Astrocyte (in vitro differentiated cells and primary cell): ENCODE data around the gene EGFR.

ENCODE experiments used
- EZH2 ChIP-seq: IDR thresholded peaks from 2 replicates; pipeline ENCODE4 v1.6.1; 2012; ENCODE audit warnings: mild to moderate bottlenecking, low read length, inconsistent platforms; ENCODE audit not compliant: insufficient read depth
- TF ChIP-seq, protein P1 (sequence below): IDR thresholded peaks from 2 replicates; pipeline ENCODE4 v1.5.1; 2011; ENCODE audit warnings: low read depth, mild to moderate bottlenecking, inconsistent platforms, low read length, moderate library complexity; ENCODE audit not compliant: insufficient read depth

- TF ChIP-seq, protein P1, sequence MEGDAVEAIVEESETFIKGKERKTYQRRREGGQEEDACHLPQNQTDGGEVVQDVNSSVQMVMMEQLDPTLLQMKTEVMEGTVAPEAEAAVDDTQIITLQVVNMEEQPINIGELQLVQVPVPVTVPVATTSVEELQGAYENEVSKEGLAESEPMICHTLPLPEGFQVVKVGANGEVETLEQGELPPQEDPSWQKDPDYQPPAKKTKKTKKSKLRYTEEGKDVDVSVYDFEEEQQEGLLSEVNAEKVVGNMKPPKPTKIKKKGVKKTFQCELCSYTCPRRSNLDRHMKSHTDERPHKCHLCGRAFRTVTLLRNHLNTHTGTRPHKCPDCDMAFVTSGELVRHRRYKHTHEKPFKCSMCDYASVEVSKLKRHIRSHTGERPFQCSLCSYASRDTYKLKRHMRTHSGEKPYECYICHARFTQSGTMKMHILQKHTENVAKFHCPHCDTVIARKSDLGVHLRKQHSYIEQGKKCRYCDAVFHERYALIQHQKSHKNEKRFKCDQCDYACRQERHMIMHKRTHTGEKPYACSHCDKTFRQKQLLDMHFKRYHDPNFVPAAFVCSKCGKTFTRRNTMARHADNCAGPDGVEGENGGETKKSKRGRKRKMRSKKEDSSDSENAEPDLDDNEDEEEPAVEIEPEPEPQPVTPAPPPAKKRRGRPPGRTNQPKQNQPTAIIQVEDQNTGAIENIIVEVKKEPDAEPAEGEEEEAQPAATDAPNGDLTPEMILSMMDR = no peak
- TF ChIP-seq EZH2 = no peak
These were observed 23.0 kb upstream of the EGFR start for GRCh38 chr7:54995610-54996363.
